Aorta (tissue), 5 donors: ENCODE measurements around the gene WNT9A. TPM values are rescaled to one million over a fixed set of nuclear protein-coding genes. Genes with fewer than 3 reads are reported as not detected.
"Not testable (repeated sequence)": the region's sequence is repeated elsewhere in the genome, so short reads cannot be mapped to it uniquely, and the experiment has no call there.

Source experiments
- ATAC-seq: fragments of 200-7000 bp; cut with Tn5 transposase; one replicate; pipeline ENCODE4 v1.9.1; 2022; ENCODE audit warnings: moderate library complexity; ENCODE audit not compliant: low FRiP score
- DNase-seq, 2 donors: peaks; one replicate each; pipeline ENCODE4 v3.0.0-alpha.2; 2020
- H3K27ac ChIP-seq, 2 donors: one replicate each; pipeline ENCODE4 v1.5.1; 2013; ENCODE audit warnings: low read length in 2 of 2, mild to moderate bottlenecking in 2 of 2, moderate library complexity in 2 of 2, control low read depth in 1 of 2, inconsistent platforms in 1 of 2, low read depth in 1 of 2
- H3K27me3 ChIP-seq, 2 donors: one replicate each; pipeline ENCODE4 v1.6.1; 2013; ENCODE audit warnings: control low read depth in 1 of 2, low read length in 1 of 2, mild to moderate bottlenecking in 1 of 2, moderate library complexity in 1 of 2; ENCODE audit not compliant: insufficient read depth in 2 of 2, control insufficient read depth in 1 of 2
- H3K36me3 ChIP-seq, 2 donors: one replicate each; pipeline ENCODE4 v1.6.1; 2013; ENCODE audit warnings: control low read depth in 1 of 2, low read length in 1 of 2, mild to moderate bottlenecking in 1 of 2; ENCODE audit not compliant: insufficient read depth in 2 of 2, control insufficient read depth in 1 of 2
- H3K4me1 ChIP-seq, 2 donors: one replicate each; pipeline ENCODE4 v1.6.1; 2013; ENCODE audit warnings: low read length in 2 of 2, control low read depth in 1 of 2, mild to moderate bottlenecking in 1 of 2, moderate library complexity in 1 of 2; ENCODE audit not compliant: insufficient read depth in 2 of 2, control insufficient read depth in 1 of 2
- H3K4me3 ChIP-seq, 2 donors: one replicate each; pipeline ENCODE4 v1.5.1; 2013; ENCODE audit warnings: low read length in 2 of 2, control low read depth in 1 of 2, mild to moderate bottlenecking in 1 of 2
- H3K9me3 ChIP-seq: one replicate; pipeline ENCODE4 v1.6.1; 2013; ENCODE audit warnings: mild to moderate bottlenecking, low read length; ENCODE audit not compliant: control insufficient read depth
- WGBS, 2 donors: extraction: QIAGEN DNeasy Blood & Tissue Kit; methylation state at CpG; one replicate each; pipeline ENCODE4 v1.1.7; 2013; 5-methylcytosine and 5-hydroxymethylcytosine counted together
- intact Hi-C, 2 donors: fragments of 100-400 bp; cut with DNase I; formaldehyde crosslinking; loops; one replicate each; pipeline versions ENCODE4 v1.14.2 to v1.15.0; 2022
- polyA plus RNA-seq, 2 donors: library from polyadenylated mRNA; stranded (reverse); fragments of 200-250 nt; gene quantifications; one replicate each; pipeline ENCODE4 v1.2.3, GENCODE V29; 2013
- total RNA-seq, 2 donors: library from RNA; stranded (reverse); fragmentation: NEBNext Ultra II Directional; extraction: Animal tissue kit (Norgen Biotek cat#: 25700); gene quantifications; one replicate each; pipeline ENCODE4 v1.2.1, GENCODE V29; 2021
- donor health status: healthy with polysubstance abuse.
- donor health status: Bipolar disorder and iron deficiency.
- donor health status: DM: no; HTN: no; CAD: no.
- donor health status: DM: no; HTN: no; CAD: no.
- donor health status: DM: yes; HTN: yes; CAD: no.

Gene WNT9A
- total and polyA plus RNA-seq, 4 donors = 0.13 to 3.5 (median 0.66) TPM

DNA sequence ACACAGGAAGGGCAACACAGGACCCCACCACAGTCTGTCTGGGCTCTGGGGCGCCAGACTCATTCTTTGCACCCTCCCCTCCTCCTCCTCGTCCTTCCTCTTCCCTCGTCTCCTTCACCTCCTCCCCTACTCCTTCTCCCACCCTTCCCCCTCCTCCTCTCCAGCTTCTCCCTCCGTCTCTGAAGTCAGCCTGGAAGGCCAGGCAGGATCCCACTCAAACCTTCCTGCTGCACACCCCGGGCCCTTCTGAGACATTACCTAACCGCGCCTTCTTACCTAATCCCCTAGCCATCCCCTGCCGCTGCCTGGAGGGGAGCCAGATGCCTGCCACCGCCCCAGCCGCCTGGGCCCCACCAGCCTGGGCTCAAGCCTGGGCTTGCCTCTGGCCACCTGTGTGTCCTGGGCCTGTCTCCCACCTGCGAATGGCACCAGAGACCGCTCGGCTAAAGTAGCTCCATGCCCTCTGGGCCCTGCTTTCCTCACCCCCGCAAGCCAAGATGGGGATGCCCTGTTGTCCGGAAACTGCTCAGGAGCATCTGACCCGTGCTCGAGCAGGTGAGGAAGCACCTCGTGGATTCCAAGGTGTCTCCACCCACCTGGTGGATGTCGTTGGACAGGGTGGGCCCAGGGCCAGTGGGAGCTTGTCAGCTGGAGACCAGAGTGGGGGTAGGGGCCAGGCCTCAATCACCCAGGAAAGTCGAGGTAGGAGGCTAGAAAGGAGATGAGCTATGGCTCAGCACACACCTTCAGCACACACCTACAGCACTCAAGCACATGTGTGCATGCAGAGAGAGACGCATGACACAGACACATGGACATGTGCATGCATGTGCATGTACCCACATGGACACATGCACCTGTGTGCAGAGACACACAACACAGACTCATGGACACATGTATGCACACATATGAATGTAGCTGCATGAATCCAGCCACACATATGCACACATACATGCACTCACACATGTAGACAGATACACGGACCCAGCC, 31.9 kb downstream of the WNT9A start:
- H3K4me3 ChIP-seq = no peak overlapping the region
- no peaks in the 10 kb centered on the region for H3K4me1 ChIP-seq
- ATAC-seq (no peak), DNase-seq (no peak)
- intact Hi-C loops = no loop called here
- no peaks in the 10 kb centered on the region for H3K9me3 ChIP-seq
- H3K27me3 ChIP-seq = no peaks in the 10 kb centered on the region
- H3K27ac ChIP-seq = no peak overlapping the region
- 78 to 81% methylated on average over 22 of the region's 22 CpGs for WGBS, 2 donors
- H3K36me3 ChIP-seq = no peaks in the 10 kb centered on the region

DNA sequence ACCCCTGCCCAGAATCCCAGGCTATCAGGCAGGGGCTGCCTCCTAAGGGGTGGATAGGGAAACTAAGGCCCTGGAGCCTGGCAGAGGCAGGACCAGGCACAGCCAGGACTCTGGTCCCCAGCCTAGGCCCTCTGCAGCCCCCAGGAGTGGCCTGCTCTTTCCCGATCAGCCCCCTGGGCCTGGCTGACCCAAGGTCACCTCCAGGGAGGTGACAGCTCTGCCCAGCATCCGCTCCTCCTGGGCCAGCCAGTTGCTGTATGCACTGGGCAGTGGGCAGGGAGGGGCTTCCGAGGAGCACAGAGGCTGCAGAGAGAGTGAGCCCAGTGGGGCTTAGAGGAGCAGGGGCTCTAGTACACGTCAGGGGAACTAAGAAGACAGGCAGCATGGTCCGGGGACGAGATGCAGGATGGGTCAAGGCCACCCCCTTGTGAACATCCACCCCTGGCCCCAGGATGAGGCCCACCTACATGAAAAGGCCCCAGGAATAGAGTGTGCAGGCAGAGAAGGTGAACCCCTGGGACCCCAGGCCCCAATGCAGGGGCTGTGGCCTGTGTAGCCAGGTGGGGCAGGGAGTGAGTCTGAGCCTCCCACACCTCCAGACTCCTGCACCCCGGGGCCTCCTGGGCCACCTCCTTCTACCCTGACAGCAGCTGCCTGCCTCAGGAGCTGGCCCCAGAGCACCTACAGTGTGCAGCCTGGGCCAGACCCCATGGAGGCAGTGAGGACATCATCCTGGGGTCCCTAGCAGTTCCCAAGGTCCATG, 32.8 kb downstream of the WNT9A start:
- intact Hi-C loops = no loop called here
- DNase-seq (no peak), ATAC-seq (no peak)
- Histone ChIP-seq H3K4me3 (no peak overlapping the region), H3K4me1 (no peaks in the 10 kb centered on the region), H3K27ac (no peak overlapping the region), H3K36me3 (no peaks in the 10 kb centered on the region), H3K27me3 (no peaks in the 10 kb centered on the region), H3K9me3 (no peaks in the 10 kb centered on the region)
- 84 to 85% methylated on average over 7 of the region's 7 CpGs for WGBS, 2 donors

DNA sequence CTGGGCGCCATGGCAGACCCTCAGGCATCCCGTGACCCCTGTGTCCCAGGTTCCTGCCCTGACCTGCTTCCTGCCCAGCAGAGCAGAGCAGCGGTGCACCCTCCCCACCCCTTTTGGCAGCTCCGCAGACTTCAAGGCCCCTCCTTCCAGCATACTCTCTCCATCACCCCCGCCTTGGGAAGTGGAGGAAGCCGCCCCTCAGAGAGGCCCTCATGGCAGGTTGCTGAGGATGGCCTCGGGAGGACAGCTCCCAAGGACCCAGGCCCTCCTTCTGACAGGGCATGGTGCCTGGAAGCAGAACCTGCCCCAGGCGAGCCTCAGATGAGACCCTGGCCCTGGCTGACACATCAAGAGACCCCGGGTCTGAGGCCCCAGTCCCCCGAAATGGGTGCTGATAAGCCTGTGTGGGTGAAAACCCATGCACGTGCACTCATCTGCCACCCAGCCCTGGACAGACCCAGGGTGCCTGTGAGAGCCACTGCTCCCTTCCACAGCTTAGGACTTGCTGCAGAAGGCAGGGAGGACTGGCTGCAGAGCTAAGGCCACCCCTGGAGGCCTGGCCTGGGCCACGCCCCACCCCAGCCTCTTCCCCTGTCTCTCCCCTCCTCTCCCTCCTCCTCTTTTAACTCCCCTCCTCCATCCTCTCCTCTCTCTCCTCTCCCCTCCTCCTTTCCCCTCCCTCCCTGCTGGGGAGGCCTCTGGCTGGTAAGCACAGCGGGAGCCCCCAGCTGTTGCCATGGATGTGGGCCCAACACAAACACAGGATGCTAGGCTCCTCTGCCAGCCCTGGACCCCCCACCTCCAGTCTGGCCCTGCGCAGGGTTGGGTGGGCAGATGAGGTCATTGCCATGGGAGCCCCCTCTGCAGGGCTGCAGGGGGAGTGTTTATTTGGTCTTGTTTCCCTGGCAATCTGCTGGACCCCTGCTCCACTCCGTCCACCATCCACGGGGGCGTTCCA, 33.7 kb downstream of the WNT9A start:
- peak; percentile 11 for ATAC-seq
- no peaks in the 10 kb centered on the region for H3K36me3 ChIP-seq
- intact Hi-C loops = no loop called here
- H3K27ac ChIP-seq = no peak overlapping the region
- no peak overlapping the region for H3K4me3 ChIP-seq
- DNase-seq = no peak
- WGBS, 2 donors = 75 to 78% methylated on average over 16 to 17 of the region's 17 CpGs
- no peaks in the 10 kb centered on the region for H3K9me3 ChIP-seq
- no peaks in the 10 kb centered on the region for H3K4me1 ChIP-seq
- H3K27me3 ChIP-seq = no peaks in the 10 kb centered on the region

DNA sequence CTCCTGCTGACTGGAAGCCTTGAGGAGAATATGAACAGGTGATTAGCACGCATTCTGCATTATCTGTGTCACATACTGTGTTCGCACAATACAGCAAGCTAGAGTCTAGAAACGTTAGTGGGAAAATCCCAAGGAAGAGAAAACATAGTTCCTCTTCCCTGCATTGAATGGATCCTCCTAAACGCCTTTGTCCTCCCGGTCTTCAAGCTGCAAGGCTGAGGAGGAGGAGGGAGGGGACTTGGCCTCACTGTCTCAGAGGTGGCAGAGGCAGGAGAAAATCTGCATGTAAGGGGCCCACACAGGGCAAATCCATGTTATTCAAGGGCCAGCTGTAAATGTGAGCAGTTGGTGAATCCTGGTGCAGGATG, 34.4 kb downstream of the WNT9A start:
- WGBS, 2 donors = 57 to 63% methylated on average over 5 of the region's 5 CpGs
- DNase-seq = no peak
- no peaks in the 10 kb centered on the region for H3K9me3 ChIP-seq
- H3K27me3 ChIP-seq = no peaks in the 10 kb centered on the region
- H3K4me1 ChIP-seq = no peaks in the 10 kb centered on the region
- intact Hi-C loops = no loop called here
- ATAC-seq = no peak
- no peak overlapping the region for H3K27ac ChIP-seq
- no peaks in the 10 kb centered on the region for H3K36me3 ChIP-seq
- no peak overlapping the region for H3K4me3 ChIP-seq

DNA sequence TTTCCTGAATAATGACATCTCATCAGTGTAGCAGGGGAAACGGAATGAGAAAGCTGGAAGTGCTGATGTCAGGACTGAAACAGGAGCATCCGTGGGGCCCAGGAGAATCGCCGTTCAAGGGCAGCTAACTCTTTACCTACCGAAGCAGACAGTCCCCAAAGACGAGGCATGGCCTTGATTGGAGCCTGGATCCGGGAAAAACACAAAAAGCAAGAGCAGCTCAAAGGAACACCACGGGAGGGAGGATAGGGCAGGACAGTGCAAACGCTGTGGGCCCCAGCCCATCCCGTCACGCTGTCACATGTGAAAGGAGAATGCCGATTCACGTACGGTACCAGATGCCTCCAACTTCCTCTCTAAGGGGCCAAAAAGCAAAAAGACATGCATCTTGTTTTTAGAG, 34.9 kb downstream of the WNT9A start:
- DNase-seq (no peak), ATAC-seq (no peak)
- Histone ChIP-seq H3K4me3 (no peak overlapping the region), H3K27ac (no peak overlapping the region), H3K27me3 (no peaks in the 10 kb centered on the region), H3K36me3 (no peaks in the 10 kb centered on the region), H3K9me3 (no peaks in the 10 kb centered on the region), H3K4me1 (no peaks in the 10 kb centered on the region)
- 47 to 57% methylated on average over 14 of the region's 14 CpGs for WGBS, 2 donors
- intact Hi-C loops = no loop called here

DNA sequence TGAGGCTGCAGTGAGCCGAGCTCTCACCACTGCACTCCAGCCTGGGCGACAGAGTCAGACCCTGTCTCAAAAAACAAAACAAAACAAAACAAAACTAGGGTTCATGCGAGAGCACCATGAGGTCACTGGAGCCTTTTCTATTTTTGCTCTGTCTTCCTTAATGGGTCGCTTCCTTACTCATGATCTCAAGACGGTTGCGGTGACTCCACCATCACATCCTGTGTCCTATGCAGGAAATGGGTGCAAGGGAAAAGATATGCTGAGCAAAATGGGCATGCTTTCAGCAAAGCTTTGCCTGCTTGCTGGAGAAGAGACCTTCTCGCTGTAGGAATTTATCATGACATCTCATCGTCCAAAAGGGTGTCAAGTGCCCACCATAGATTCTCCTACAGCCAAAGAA, 36.4 kb downstream of the WNT9A start:
- H3K4me1 ChIP-seq = no peaks in the 10 kb centered on the region
- DNase-seq (no peak), ATAC-seq (no peak)
- no peaks in the 10 kb centered on the region for H3K9me3 ChIP-seq
- WGBS, 2 donors = 90 to 94% methylated on average over 8 of the region's 8 CpGs
- H3K27me3 ChIP-seq = no peaks in the 10 kb centered on the region
- no peaks in the 10 kb centered on the region for H3K36me3 ChIP-seq
- intact Hi-C loops = no loop called here
- H3K4me3 ChIP-seq = no peak overlapping the region
- H3K27ac ChIP-seq = no peak overlapping the region

DNA sequence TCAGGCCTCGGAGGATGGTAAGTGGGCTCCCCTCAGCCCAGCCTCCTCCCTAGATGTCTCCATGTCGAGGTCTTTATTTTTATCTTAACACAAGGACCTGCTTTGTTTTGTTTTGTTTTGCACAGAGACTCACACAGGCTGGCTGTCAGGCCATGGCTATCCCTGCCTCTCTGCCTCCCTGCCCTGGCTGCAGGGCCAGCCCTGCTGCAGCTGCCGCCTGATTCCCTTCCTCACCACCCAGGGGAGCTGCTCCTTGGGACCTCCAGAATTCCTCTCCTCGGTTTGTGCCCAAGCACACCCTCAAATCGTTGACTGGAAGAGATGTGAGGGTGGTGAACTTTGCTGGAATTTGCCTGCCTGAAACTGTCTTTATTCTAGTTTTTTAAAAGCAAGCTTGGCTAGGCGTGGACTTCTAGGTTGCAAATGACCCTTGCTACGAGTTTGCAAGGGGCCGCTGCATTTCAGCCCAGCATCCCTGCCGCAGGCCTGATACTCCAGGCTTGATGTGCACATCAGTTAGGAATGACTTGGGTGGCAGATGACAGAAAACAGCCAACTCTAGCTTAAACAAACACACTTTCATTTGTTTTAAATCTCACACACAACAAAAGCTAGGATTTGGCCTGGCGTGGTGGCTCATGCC, 37.1 kb downstream of the WNT9A start:
- intact Hi-C loops = no loop called here
- no peak overlapping the region for H3K27ac ChIP-seq
- no peak for DNase-seq

DNA sequence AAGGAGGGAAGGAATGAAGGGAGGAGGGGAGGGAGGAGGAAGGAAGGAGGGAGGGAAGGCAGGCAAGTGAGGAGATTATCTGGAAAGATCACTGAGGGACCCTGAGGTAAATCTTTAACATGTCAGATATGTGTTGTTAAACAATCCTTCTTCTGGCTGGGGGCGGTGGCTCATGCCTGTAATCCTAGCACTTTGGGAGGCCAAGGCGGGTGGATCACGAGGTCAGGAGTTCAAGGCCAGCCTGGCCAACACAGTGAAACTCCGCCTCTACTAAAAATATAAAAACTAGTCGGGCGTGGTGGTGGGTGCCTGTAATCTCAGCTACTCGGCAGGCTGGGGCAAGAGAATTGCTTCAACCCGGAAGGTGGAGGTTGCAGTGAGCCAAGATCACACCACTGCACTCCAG, 37.8 kb downstream of the WNT9A start:
- ATAC-seq, H3K9me3 ChIP-seq, DNase-seq, intact Hi-C loops, H3K27ac ChIP-seq, H3K4me1 ChIP-seq, H3K4me3 ChIP-seq, H3K27me3 ChIP-seq, H3K36me3 ChIP-seq: not testable (repeated sequence)
- WGBS, 2 donors = 47 to 48% methylated on average over 8 of the region's 8 CpGs

More for the DNA sequence above, 37.1 kb downstream of the WNT9A start:
- H3K27me3 ChIP-seq = no peaks in the 10 kb centered on the region
- no peaks in the 10 kb centered on the region for H3K36me3 ChIP-seq
- no peak for ATAC-seq
- no peaks in the 10 kb centered on the region for H3K9me3 ChIP-seq
- no peaks in the 10 kb centered on the region for H3K4me1 ChIP-seq
- 62 to 64% methylated on average over 10 of the region's 10 CpGs for WGBS, 2 donors
- H3K4me3 ChIP-seq = no peak overlapping the region
